Uterus (tissue), 4 donors: ENCODE data around the gene EPOP. TPM values are rescaled to one million over a fixed set of nuclear protein-coding genes. Genes with fewer than 3 reads are reported as not detected.

ENCODE experiments used
- DNase-seq, 2 donors: peaks; one replicate each; pipeline ENCODE4 v3.0.0-alpha.2; 2019 to 2020
- H3K27ac ChIP-seq, 2 donors: fragments of 200-600 bp; sonication (generic); 1 replicate in 1 of 2; 2 replicates in 1 of 2; pipeline ENCODE4 v1.5.1; 2016 to 2018
- H3K27me3 ChIP-seq, 2 donors: fragments of 200-600 bp; sonication (generic); one replicate each; pipeline ENCODE4 v1.5.1; 2018 to 2019; ENCODE audit warnings: control low read depth in 1 of 2
- H3K36me3 ChIP-seq, 2 donors: fragments of 200-600 bp; sonication (generic); one replicate each; pipeline ENCODE4 v1.5.1; 2019; ENCODE audit warnings: control low read depth in 1 of 2
- H3K4me1 ChIP-seq, 2 donors: fragments of 200-600 bp; sonication (generic); one replicate each; pipeline ENCODE4 v1.5.1; 2018 to 2019; ENCODE audit warnings: control low read depth in 1 of 2
- H3K4me3 ChIP-seq, 2 donors: fragments of 200-600 bp; sonication (generic); 1 replicate in 1 of 2; 2 replicates in 1 of 2; pipeline ENCODE4 v1.5.1; 2018 to 2019; ENCODE audit warnings: mild to moderate bottlenecking in 1 of 2
- H3K9me3 ChIP-seq, 2 donors: fragments of 200-600 bp; sonication (generic); one replicate each; pipeline ENCODE4 v1.5.1; 2019; ENCODE audit warnings: control low read depth in 1 of 2
- POLR2A ChIP-seq, 2 donors: fragments of 450-650 bp; IDR thresholded peaks; one replicate each; pipeline ENCODE4 v1.6.1; 2016; ENCODE audit warnings: antibody characterized with exemption in 2 of 2, mild to moderate bottlenecking in 1 of 2, moderate library complexity in 1 of 2
- intact Hi-C: fragments of 100-400 bp; cut with DNase I; formaldehyde crosslinking; loops from one replicate; pipeline ENCODE4 v1.15.1; 2023; ENCODE audit warnings: low total_unique reads
- total RNA-seq, 4 donors: library from RNA; depleted of rRNA in 3 of 4; stranded (reverse); fragments of >200 nt in 3 of 4; gene quantifications; one replicate each; pipeline versions ENCODE4 v1.1.0 to v1.2.4, GENCODE V29; 2014 to 2023
- TF ChIP-seq, protein P1 (sequence below), 4 experiments: fragments of 200-600 bp in 2 of 4; fragments of 450-650 bp in 2 of 4; sonication (generic) in 2 of 4; IDR thresholded peaks; one replicate each; pipeline ENCODE4 v1.5.1; 2016 to 2019; ENCODE audit warnings: antibody characterized with exemption in 4 of 4, mild to moderate bottlenecking in 2 of 4, moderate library complexity in 1 of 4
- donor health status: DM: yes; HTN: yes; CAD: no.

Gene EPOP
- total RNA-seq, 4 donors from 2014 or later, result under 0.01 to 1.1 (median 1.0) TPM; not detected in 1

- Histone ChIP-seq H3K9me3 (no peaks in the 10 kb centered on the region), H3K4me3 (peak overlapping the region; percentile 84 to 93), H3K4me1 (peaks cover 0 to 6% of the 10 kb centered on the region in 2 donors), H3K36me3 (no peaks in the 10 kb centered on the region), H3K27ac (peak overlapping the region; percentile 94 to 95), H3K27me3 (no peaks in the 10 kb centered on the region)
- no peak for TF ChIP-seq POLR2A (IDR thresholded peaks at IDR 0.05)
- TF ChIP-seq, protein P1, sequence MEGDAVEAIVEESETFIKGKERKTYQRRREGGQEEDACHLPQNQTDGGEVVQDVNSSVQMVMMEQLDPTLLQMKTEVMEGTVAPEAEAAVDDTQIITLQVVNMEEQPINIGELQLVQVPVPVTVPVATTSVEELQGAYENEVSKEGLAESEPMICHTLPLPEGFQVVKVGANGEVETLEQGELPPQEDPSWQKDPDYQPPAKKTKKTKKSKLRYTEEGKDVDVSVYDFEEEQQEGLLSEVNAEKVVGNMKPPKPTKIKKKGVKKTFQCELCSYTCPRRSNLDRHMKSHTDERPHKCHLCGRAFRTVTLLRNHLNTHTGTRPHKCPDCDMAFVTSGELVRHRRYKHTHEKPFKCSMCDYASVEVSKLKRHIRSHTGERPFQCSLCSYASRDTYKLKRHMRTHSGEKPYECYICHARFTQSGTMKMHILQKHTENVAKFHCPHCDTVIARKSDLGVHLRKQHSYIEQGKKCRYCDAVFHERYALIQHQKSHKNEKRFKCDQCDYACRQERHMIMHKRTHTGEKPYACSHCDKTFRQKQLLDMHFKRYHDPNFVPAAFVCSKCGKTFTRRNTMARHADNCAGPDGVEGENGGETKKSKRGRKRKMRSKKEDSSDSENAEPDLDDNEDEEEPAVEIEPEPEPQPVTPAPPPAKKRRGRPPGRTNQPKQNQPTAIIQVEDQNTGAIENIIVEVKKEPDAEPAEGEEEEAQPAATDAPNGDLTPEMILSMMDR (IDR thresholded peaks at IDR 0.05), result no peak
- DNase-seq, result peak; percentile 66 to 72
- intact Hi-C loops, result no loop called here
Measured at GRCh38 chr17:38705803-38706504, 31.2 kb upstream of the EPOP start.

GRCh38 chr17:38705523-38705802, 30.7 kb upstream of the EPOP start:
- Histone ChIP-seq H3K36me3 (no peaks in the 10 kb centered on the region), H3K9me3 (no peaks in the 10 kb centered on the region), H3K27ac (peak overlapping the region; percentile 94 to 95), H3K27me3 (no peaks in the 10 kb centered on the region), H3K4me3 (peak overlapping the region; percentile 84 to 93), H3K4me1 (peaks cover 0 to 6% of the 10 kb centered on the region in 2 donors)
- TF ChIP-seq POLR2A (IDR thresholded peaks at IDR 0.05), result no peak
- TF ChIP-seq, protein P1 (IDR thresholded peaks at IDR 0.05), result no peak
- intact Hi-C loops, result no loop called here
- no peak for DNase-seq

DNA sequence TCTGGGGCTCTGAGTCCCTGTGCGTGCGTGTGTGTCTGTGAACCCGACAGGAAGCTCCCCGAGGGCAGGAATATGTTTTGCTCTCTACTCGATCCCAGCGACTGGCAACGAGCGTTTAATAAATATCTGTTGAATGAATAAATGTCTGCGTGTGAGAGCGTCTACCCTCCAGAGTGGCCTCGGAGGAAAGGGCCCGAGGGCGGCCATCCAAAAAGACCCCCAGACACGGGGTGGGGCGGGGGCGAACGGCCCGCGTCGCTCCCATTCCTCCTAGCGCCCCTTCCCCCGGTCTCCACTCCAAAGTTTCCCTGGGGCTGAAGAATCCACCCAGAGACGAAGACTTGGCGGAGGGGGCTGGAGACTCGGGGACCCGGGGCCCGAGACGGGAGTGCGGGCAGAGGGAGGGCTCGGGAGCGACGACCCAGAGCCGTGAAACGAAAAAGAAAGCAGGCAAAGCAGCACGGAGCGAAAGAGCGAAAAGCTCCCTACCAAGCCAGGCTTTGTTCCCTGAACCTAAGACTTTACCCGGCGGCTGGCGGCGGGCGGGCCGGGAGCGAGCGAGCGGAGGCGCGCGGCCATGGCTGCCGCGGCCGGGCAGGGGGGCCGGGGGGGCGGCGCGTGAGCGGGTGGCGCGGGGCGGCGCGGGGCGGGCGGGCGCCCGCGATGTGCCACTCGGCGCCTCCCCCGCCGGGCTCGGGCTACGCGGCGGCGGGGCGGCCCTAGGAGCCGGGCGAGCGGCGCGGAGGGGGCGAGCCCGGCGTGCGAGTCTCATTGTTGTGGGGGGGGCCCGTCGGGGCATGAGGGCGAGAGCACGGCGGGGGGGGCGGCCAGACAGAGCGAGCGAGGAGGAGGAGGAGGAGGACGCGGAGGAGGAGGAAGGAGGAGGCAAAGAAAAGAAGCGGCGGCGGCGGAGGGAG, 30.1 kb upstream of the EPOP start, which contains the start of gene MLLT6:
Gene MLLT6 (plus strand): TSS at position 668 of the 917 bp plus-strand sequence. CDS start 360 bp downstream, outside the sequence.
- peak within 1 kb of the TSS; percentile 84 to 93 for H3K4me3 ChIP-seq
- H3K9me3 ChIP-seq, result no peaks in the 10 kb centered on the region
- H3K36me3 ChIP-seq, result no peaks in the 10 kb centered on the region
- H3K27ac ChIP-seq, result peak within 1 kb of the TSS; percentile 94 to 95
- TF ChIP-seq POLR2A (IDR thresholded peaks at IDR 0.05), result peak in 1 of 2 donors; percentile 14
- TF ChIP-seq, protein P1 (IDR thresholded peaks at IDR 0.05), result no peak
- intact Hi-C loops, result no loop called here
- no peaks in the 10 kb centered on the region for H3K27me3 ChIP-seq
- DNase-seq, result peak; percentile 80
- peaks cover 0 to 6% of the 10 kb centered on the region in 2 donors for H3K4me1 ChIP-seq

DNA sequence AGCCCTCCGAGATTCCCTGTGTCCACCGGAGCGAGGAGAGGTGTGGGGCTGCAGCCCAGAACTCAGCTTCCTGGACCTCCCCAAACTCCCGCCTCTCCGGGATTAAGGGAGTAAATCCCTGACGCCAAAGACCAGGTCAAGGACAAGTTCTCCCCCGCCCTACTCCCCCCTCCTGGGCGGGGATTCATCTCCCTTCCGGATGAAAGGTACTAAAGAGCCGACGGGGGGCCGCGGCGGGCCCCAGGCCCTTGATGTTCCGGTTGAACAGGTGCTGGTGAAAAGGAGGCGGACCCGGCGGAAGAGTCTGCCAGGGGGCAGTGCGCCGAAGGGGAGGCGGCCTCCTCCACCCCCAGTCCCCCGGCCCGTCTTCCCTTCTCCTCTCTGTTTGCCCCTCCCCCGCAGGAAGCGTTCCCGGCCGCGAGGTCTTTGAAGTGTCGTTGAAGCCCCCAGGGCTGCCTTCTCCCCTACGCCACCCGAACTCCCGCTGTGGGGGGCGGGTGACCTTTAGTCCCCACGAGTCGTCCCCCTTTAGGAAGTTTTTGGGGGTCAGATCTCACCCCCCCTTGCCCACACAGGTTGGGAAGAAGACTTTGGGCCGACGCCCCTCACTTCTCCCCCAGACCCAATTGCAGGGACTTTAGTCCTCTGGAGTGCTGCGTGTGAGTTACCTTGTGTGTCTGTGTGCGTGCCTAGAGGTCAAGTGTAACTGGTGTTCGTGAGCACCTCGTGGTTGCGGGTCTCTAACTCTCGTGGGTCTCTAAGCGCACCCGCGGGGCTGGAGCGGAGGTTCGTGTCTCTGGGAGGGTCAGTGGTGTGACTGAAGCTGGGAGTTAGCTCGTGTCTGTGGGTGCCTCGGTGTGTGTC, 29.2 kb upstream of the EPOP start:
- TF ChIP-seq, protein P1 (IDR thresholded peaks at IDR 0.05), result no peak
- TF ChIP-seq POLR2A (IDR thresholded peaks at IDR 0.05), result peak in 1 of 2 donors; percentile 25
- intact Hi-C loops, result no loop called here
- Histone ChIP-seq H3K4me1 (peaks cover 0 to 6% of the 10 kb centered on the region in 2 donors), H3K27ac (peak overlapping the region; percentile 94 to 95), H3K27me3 (no peaks in the 10 kb centered on the region), H3K9me3 (no peaks in the 10 kb centered on the region), H3K36me3 (no peaks in the 10 kb centered on the region), H3K4me3 (peak overlapping the region; percentile 84 to 93)
- DNase-seq, result peak; percentile 79 to 80
